Upper lobe of left lung (tissue), 4 donors: ENCODE measurements around the gene DNAJC18.
"Not testable (repeated sequence)": the region's sequence is repeated elsewhere in the genome, so short reads cannot be mapped to it uniquely, and the experiment has no call there.

Experiments
- CTCF ChIP-seq, 6 experiments: fragments of 450-650 bp in 4 of 6; fragments of 200-600 bp in 2 of 6; sonication (generic) in 2 of 6; IDR thresholded peaks; one replicate each; pipeline ENCODE4 v1.5.1; 2016 to 2019; ENCODE audit warnings: antibody characterized with exemption in 6 of 6
- EP300 ChIP-seq, 4 donors: sonication (generic); formaldehyde crosslinking; IDR thresholded peaks; one replicate each; pipeline ENCODE4 v1.5.1; 2017; ENCODE audit warnings: antibody characterized with exemption in 4 of 4, control low read depth in 2 of 4
- POLR2AphosphoS5 ChIP-seq, 2 donors: sonication (generic); formaldehyde crosslinking; IDR thresholded peaks; one replicate each; pipeline ENCODE4 v1.5.1; 2017; ENCODE audit warnings: antibody characterized with exemption in 2 of 2

- not testable (repeated sequence) for TF ChIP-seq CTCF, POLR2AphosphoS5, EP300 (IDR thresholded peaks at IDR 0.05)
Observed at GRCh38 chr5:139482890-139483208, 43.5 kb upstream of the DNAJC18 start.
